Measurements from ENCODE around the gene VAV1. TPM values are rescaled to one million over a fixed set of nuclear protein-coding genes. Genes with fewer than 3 reads are reported as not detected.

The VAV1 gene
- total and polyA plus RNA-seq, 2 of the 8 experiments (the other 6 are each of a cell fraction or from before 2014, with no cell fraction given) = 0.21 to 0.22 TPM

DNA sequence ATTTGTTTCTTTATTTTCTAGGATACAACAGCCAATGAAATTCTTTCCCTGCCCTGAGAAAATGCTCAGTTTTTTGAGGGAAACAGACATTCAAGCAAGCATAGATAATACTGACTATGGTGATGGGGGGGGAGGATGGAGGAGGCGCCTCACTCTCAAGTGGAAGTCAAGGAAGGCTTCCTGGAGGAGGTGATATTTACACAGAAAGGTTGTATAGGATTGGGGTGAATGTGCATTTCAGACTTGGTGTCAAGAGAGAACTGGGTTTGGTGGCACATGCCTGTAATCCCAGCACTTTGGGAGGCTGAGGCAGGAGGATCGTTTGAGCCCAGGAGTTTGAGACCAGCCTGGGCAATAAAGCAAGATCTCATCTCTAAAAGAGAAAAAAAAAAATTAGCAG, 102.7 kb downstream of the VAV1 start:
- H3K18ac ChIP-seq (ENCODE audit: extremely low read depth, low read length) = no peak overlapping the region
- H3K23ac ChIP-seq (ENCODE audit: insufficient read length) = no peak overlapping the region
- H2BK20ac ChIP-seq (ENCODE audit: low read length) = no peak overlapping the region
- H3K4me3 ChIP-seq (ENCODE audit: extremely low read depth in 1 of 4, insufficient read depth in 2 of 4, low read depth in 3 of 4, low read length in 4 of 4) = no peak overlapping the region
- no peaks in the 10 kb centered on the region for H3K27me3 ChIP-seq (replicated peaks in 1 of 4; ENCODE audit: control insufficient read depth in 3 of 4, extremely low read depth in 1 of 4, insufficient read depth in 3 of 4, low read length in 3 of 4)
- H2BK12ac ChIP-seq (ENCODE audit: low read depth, low read length) = no peak overlapping the region
- CTCF ChIA-PET (ENCODE audit: partially characterized antibody) = interaction anchor here (0.6 to 0.8 kb wide), 2 partner anchors 11 to 590 kb away, joined by 3 to 6 read pairs; no protein-coding TSS in a partner anchor
- no peak overlapping the region for H3K14ac ChIP-seq (ENCODE audit: insufficient read length)
- no peaks in the 10 kb centered on the region for H3K79me2 ChIP-seq (ENCODE audit: control insufficient read depth in 1 of 2, insufficient read depth in 2 of 2, low read length in 2 of 2)
- no peak overlapping the region for H2BK120ac ChIP-seq (replicated peaks; ENCODE audit: low read depth, low read length)
- no peak overlapping the region for H3K4ac ChIP-seq (replicated peaks; ENCODE audit: insufficient read length, low read depth, low read length)
- H3K4me2 ChIP-seq (ENCODE audit: insufficient read depth in 1 of 2, low read depth in 2 of 2, low read length in 2 of 2) = no peak overlapping the region
- H3K9ac ChIP-seq (replicated peaks in 1 of 4; ENCODE audit: extremely low read depth in 1 of 4, low read depth in 3 of 4, low read length in 3 of 4) = no peak overlapping the region
- H2AK5ac ChIP-seq (ENCODE audit: low read depth, low read length) = no peak overlapping the region
- H3K4me1 ChIP-seq (replicated peaks in 1 of 4; ENCODE audit: control insufficient read depth in 3 of 4, insufficient read depth in 4 of 4, low read length in 3 of 4) = no peaks in the 10 kb centered on the region
- POLR2A ChIA-PET (ENCODE audit: partially characterized antibody) = no interaction called here
- H4K5ac ChIP-seq (ENCODE audit: insufficient read length, low read depth, low read length) = no peak overlapping the region
- H2AFZ ChIP-seq (ENCODE audit: low read length) = no peak overlapping the region
- H2BK15ac ChIP-seq (ENCODE audit: low read length) = no peak overlapping the region
- H3K23me2 ChIP-seq (ENCODE audit: low read depth, low read length) = no peaks in the 10 kb centered on the region
- no peak overlapping the region for H2BK5ac ChIP-seq (ENCODE audit: low read depth, low read length)
- H3K56ac ChIP-seq (replicated peaks; ENCODE audit: insufficient read length, low read depth, low read length) = no peak overlapping the region
- 74% methylated on average over 2 of the region's 2 CpGs; no CpG with 5 or more reads in 1 of the 2 experiments for WGBS, 2 experiments (ENCODE audit: extremely low coverage in 1 of 2, insufficient coverage in 1 of 2, insufficient read length in 1 of 2, insufficient replicate concordance in 2 of 2, low coverage in 1 of 2, low lambda C conversion rate in 2 of 2, missing lambda C conversion rate in 1 of 2)
- DNase-seq (ENCODE audit: low read depth in 1 of 2, low spot score in 2 of 2) = no peak
- H4K8ac ChIP-seq (ENCODE audit: extremely low read depth, insufficient read depth, low read length) = no peak overlapping the region
- TF ChIP-seq TEAD4 (IDR thresholded peaks at IDR 0.05; ENCODE audit: low read depth, low read length) (no peak), TCF12 (IDR thresholded peaks at IDR 0.05; ENCODE audit: low read depth, low read length) (no peak), MAFK (IDR thresholded peaks at IDR 0.05; ENCODE audit: low read depth, low read length) (no peak)
- no peak overlapping the region for H3K27ac ChIP-seq (ENCODE audit: low read depth, low read length)
- peaks cover 45 to 70% of the 10 kb centered on the region in 2 experiments for H3K9me3 ChIP-seq (ENCODE audit: insufficient read depth in 2 of 2, low read depth in 1 of 2, low read length in 1 of 2)
- no peak for FAIRE-seq
- no peaks in the 10 kb centered on the region for H3K79me1 ChIP-seq (ENCODE audit: low read depth, low read length)
- H4K20me1 ChIP-seq (replicated peaks in 1 of 2; ENCODE audit: control insufficient read depth in 1 of 2, insufficient read depth in 2 of 2, low read length in 2 of 2) = no peaks in the 10 kb centered on the region
- H3K36me3 ChIP-seq (ENCODE audit: control insufficient read depth in 2 of 4, insufficient read depth in 4 of 4, low read length in 3 of 4) = no peaks in the 10 kb centered on the region
- H4K91ac ChIP-seq (replicated peaks; ENCODE audit: insufficient read length, low read length) = no peak overlapping the region

Measured in H1 (cell line).